ENCODE measurements around the gene INPP5F. TPM values are rescaled to one million over a fixed set of nuclear protein-coding genes. Genes with fewer than 3 reads are reported as not detected.

INPP5F gene
- total and polyA plus RNA-seq, 11 donors: 3.0 to 9.9 (median 6.4) TPM

- no peaks in the 10 kb centered on the region for H3K9me3 ChIP-seq
- intact Hi-C loops (cut with DNase I): loop anchor here in 5 of 10 donors (2.0 to 10.0 kb wide), 5 partner anchors 36 to 276 kb away; partner anchors contain the start of gene TIAL1 (in 1 of the 5)
- 84 to 95% (median 90%) methylated on average over 3 of the region's 3 CpGs for WGBS, 4 donors
- peak overlapping the region in 1 of 12 donors; percentile 98 for H3K27ac ChIP-seq
- no peak for ATAC-seq
- DNase-seq: no peak
- H3K27me3 ChIP-seq: no peaks in the 10 kb centered on the region
- TF ChIP-seq CTCF (IDR thresholded peaks at IDR 0.05) (no peak), POLR2A (IDR thresholded peaks at IDR 0.05) (no peak)
- no peak overlapping the region for H3K4me3 ChIP-seq
- H3K4me1 ChIP-seq: peaks cover 0 to 39% (median 23%) of the 10 kb centered on the region in 12 donors
- no peaks in the 10 kb centered on the region for H3K36me3 ChIP-seq
Observed at GRCh38 chr10:119723624-119724023, 2.2 kb upstream of the INPP5F start.

- Histone ChIP-seq H3K36me3 (no peaks in the 10 kb centered on the region), H3K9me3 (no peaks in the 10 kb centered on the region), H3K27me3 (no peaks in the 10 kb centered on the region), H3K4me3 (peak overlapping the region; percentile 36 to 98 (median 80)), H3K4me1 (peaks cover 0 to 39% (median 23%) of the 10 kb centered on the region in 12 donors), H3K27ac (peak overlapping the region; percentile 51 to 99 (median 95))
- DNase-seq (no peak), ATAC-seq (peak in 1 of 4 donors; percentile 3)
- intact Hi-C loops (cut with DNase I): loop anchor here in 8 of 10 donors (1.0 to 10.0 kb wide), 9 partner anchors 38 to 278 kb away; partner anchors contain the start of genes TIAL1 (in 3 of the 8), BAG3 (in 1 of the 8) and MCMBP (in 1 of the 8)
- TF ChIP-seq POLR2A (IDR thresholded peaks at IDR 0.05) (no peak), CTCF (IDR thresholded peaks at IDR 0.05) (no peak)
- WGBS, 4 donors: 25 to 27% (median 26%) methylated on average over 21 of the region's 21 CpGs
Observed at GRCh38 chr10:119724593-119725516, 995 bp upstream of the INPP5F start.

- TF ChIP-seq POLR2A (IDR thresholded peaks at IDR 0.05): peak in 1 of 2 donors; percentile 68
- no peak for TF ChIP-seq CTCF (IDR thresholded peaks at IDR 0.05)
- peak overlapping the region; percentile 51 to 99 (median 95) for H3K27ac ChIP-seq
- ATAC-seq: no peak
- peak overlapping the region; percentile 36 to 98 (median 80) for H3K4me3 ChIP-seq
- no peaks in the 10 kb centered on the region for H3K9me3 ChIP-seq
- DNase-seq: no peak
- no peaks in the 10 kb centered on the region for H3K27me3 ChIP-seq
- peaks cover 0 to 39% (median 23%) of the 10 kb centered on the region in 12 donors for H3K4me1 ChIP-seq
- 0 to 1% (median 1%) methylated on average over 18 to 32 of the region's 32 CpGs for WGBS, 4 donors
- H3K36me3 ChIP-seq: peaks cover 0 to 3% (median 0%) of the 10 kb centered on the region in 9 donors
- intact Hi-C loops (cut with DNase I): loop anchor here in 8 of 10 donors (1.0 to 10.0 kb wide), 8 partner anchors 38 to 147 kb away; partner anchors contain the start of genes TIAL1 (in 3 of the 8), BAG3 (in 1 of the 8) and MCMBP (in 1 of the 8)
Observed at GRCh38 chr10:119725517-119725827, 378 bp upstream of the INPP5F start.

Data from heart left ventricle (tissue), 16 donors.